ENCODE data around the gene CPXM1.

DNA sequence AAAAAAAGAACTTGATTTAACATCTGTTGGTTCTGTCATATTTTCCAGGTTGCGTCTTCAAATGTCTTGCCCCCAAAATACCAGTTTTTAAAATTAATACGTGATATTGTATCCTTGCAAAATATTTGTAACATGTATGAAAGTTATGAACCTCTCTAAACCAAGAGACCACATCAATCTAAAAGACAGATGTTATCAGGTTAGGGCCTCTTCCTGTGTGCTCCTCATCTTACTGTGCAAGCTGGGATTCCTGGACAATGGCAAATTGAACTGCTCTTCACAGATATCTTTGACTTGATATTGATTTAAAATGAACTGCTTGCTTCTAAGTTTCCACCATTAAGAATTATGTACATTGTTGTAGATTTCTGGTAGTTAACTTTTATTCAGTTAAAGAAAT, 25.3 kb upstream of the CPXM1 start:
- no peak for TF ChIP-seq POLR2AphosphoS5 (IDR thresholded peaks at IDR 0.05; ENCODE audit: borderline replicate concordance, low read depth, low read length)
- TF ChIP-seq EZH2 (IDR thresholded peaks at IDR 0.05), result no peak
- no peak for TF ChIP-seq FOXP2 (optimal IDR thresholded peaks at IDR 0.05; ENCODE audit: control extremely low read depth, extremely low read length, insufficient read depth)
